Effector CD4-positive, alpha-beta T cell (primary cell): ENCODE results near the gene THG1L.
"Not testable (repeated sequence)": the region's sequence is repeated elsewhere in the genome, so short reads cannot be mapped to it uniquely, and the experiment has no call there.

Experiments
- DNase-seq: peaks from one replicate; pipeline ENCODE4 v3.0.0-alpha.2; 2020
- total RNA-seq: gene quantifications from one replicate; lab custom pipeline; 2026; lab: John Stamatoyannopoulos, UW

The THG1L gene
- total RNA-seq: 13.1 reads per million, percentile 37 among the genes with 10 or more reads in this experiment

DNA sequence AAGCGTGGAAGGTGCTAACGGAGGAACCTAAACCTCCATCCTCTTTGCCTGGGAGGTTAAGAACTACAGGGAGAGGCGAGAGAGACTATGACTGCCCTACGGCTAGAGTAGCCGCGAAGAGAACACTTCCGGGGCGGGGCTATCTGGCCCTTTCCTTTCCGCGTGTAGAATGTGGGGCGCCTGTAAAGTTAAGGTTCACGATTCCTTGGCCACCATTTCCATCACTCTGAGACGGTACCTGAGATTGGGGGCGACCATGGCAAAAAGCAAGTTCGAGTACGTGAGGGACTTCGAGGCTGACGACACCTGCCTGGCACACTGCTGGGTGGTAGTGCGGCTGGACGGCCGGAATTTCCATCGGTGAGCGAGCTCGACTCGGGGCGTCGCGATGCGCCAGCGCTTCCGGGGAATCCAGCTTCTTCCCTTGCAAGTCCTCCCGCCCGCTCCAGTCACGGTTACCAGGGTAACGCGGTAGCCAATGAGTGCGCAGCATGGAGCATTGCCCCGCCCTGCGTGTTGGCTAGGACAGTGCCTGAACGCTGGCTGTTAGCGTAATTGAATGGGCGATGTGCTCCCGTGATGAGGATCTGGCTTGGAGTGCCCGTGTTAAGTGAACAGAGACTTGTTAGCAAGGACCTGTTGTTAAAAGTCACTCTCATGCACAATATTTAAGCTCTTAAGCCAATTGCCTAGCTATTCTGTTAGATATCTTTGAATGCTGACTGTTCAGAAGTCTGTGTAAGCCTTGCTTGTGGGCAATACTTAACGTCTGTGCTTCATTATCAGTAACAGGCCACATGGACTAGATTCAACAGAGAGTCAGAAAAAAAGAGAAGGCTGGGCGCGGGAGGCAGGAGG lies at the start of gene THG1L:
Gene THG1L, plus strand, starts transcription at position 149 of the 858 bp plus-strand sequence. Its CDS starts 21 bp downstream, at position 170.
- peak; percentile 98 for DNase-seq

DNA sequence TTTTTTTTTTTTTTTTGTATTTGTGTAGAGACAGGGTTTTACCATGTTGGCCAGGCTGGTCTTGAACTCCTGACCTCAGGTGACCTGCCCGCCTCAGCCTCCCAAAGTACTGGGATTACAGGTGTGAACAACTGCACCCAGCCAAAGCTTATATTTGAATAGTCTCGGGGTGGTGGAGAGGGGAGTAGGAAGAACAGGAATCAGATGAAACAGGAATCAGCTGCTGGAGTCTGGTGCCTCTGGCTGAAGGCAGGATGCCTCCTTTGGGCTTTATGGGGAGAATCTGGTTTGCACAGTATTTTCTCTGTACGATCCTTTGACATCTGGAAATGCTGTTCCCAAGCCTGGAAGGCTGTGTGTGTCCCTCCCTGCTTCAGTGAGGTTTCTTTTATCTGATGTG lies 49.0 kb upstream of the THG1L start:
- no peak for DNase-seq

DNA sequence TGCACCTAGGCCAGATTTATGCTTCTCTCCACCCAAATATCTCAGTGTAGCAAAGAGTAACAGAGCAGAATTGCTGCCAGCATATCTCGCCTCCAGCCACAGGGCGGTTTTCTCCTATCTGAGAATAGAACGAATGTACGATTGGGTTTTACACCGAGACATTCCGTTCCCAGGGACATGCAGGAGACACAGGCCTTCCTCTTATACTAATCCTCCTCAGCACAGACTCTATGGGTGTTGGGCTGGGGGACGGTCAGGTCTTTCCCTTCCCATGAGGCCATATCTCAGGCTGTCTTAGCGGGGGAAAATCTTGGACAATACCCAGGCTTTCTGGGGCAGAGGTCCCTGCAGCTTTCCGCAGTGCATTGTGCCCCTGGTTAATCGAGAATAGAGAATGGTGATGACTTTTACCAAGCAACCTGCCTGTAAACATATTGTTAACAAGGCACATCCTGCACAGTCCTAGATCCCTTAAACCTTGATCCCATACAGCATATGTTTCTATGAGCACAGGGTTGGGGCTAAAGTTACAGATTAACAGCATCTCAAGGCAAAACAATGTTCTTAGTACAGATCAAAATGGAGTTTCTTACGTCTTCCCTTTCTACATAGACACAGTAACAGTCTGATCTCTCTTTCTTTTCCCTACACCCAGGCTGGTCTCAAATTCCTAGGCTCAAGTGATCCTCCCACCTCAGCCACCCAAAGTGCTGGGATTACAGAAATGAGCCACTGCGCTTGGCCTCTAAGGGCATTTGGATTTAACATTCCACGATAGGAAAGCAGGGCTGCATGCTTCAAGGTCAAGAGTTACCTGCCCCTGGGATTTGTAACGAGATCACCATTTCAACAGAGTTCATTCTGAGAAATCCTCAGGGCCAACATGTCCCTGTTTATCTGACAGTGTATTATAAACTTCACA lies 44.7 kb upstream of the THG1L start:
- DNase-seq: not testable (repeated sequence)

DNA sequence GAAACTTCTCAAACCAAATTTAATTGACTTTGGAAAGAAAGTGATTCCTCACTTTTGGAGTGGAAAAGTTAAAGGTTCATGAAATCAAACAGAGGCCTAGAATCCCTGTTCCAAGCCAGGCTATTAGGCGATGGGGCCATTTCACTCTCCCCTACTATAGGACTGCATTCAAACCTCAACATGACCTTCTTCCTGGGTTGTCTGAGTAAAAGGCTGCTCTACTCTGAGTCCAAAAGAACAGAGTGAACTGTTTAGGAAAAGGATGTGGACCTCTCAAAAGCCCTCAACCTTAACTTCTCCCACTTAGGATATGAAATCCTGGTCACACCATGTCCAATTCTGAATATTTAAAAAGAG lies 44.0 kb upstream of the THG1L start:
- DNase-seq: no peak

DNA sequence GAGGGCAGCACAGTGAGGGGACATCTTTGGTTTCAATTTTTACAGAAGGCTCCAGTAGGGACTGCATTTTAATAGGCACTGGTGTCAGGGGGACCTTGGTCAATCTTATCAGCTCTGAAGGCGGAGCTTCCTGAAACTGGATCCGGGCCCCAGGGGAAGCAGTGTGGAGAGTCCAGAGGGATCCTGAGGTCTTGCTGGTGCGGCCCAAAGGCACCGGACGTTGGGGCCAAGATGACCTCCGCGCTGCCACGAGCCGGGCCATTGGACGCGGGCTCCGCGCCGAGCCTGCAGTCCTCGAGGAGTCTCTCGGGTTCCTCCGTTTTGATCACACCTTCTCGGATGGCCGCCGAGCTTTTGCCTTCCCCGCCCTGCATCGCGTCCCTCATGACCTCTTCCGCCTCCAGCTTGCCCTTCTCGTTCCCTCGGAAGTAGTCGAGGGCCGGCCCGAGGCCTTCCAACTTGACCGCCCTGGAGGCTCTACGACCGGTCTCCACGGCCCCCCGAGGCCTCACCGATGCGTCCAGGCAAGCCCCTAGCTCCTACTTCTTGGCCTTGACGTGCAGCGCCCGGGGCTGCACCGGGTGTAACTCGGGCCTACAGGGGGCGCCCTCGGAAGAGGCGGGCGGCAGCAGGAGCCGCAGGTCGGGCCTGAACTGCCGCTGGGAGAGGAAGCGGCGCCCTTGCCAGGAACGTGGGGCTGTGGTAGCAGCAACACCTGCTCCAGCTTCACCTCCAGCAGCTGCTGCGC lies 41.1 kb upstream of the THG1L start:
- DNase-seq: no peak

DNA sequence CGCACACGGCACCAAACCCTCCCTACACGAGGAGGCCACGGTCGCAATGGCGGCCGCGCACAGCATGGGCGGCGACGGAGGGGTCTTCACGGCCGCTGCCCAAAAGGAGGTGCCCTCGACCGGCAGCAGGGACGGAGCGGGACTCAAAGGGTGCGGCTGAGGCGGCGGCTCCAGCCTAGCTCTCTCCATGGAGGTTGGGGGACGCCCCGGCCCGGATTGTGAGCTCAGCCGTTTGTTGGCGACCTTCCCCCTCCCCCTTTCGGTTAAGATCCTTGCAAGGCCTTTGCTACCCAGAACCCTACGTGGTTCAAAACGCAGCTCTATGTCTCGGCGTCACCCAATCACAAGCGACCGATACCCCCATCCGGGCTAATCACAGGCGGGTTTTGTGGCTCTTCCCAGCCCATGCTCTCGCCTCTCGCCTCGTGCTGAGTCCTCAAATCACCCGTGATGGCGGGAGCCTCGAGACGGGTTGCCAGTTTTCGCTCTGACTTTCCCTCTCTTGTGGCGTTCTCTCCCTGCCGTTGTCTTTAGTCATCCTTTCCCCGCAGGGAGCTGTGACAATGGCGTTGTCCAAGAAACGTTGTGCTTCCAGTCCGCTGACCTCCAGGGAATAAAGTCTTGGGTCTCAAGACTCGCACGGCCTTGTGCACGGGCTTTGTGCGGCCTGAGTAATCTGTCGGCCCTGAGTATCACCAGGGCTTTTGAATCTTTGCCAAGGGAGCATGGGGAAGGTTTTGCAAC lies 40.4 kb upstream of the THG1L start:
- no peak for DNase-seq

DNA sequence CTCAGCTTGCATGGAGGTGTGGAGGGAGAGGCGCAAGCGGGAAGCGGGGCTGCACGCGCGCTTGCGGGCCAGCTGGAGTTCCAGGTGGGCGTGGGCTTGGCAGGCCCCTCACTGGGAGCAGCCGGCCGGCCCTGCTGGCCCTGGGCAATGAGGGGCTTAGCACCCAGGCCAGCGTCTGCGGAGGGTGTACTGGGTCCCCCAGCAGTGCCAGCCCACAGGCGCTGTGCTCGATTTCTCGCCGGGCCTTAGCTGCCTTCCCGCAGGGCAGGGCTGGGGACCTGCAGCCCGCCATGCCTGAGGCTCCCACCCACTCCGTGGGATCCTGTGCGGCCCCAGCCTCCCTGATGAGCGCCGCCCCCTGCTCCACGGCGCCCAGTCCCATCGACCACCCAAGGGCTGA lies 37.4 kb upstream of the THG1L start:
- DNase-seq: not testable (repeated sequence)

DNA sequence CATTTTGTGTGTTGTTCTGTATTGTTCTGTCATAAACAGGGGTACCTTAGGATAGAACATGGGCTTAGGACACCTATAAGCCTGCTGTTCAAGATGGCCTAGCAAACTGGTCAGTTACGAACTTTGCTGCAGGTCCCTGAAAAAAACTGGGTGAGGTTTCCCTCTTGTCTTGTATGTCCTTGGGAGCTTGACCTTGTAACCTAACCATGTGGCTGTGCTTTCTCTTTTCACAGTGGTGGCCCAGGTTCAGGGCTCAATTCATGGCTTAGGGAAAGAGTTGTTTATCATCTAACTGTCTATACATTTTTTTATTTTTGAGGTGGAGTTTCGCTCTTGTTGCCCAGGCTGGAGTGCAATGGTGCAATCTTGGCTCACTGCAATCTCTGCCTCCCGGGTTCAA lies 35.1 kb upstream of the THG1L start:
- DNase-seq: not testable (repeated sequence)

DNA sequence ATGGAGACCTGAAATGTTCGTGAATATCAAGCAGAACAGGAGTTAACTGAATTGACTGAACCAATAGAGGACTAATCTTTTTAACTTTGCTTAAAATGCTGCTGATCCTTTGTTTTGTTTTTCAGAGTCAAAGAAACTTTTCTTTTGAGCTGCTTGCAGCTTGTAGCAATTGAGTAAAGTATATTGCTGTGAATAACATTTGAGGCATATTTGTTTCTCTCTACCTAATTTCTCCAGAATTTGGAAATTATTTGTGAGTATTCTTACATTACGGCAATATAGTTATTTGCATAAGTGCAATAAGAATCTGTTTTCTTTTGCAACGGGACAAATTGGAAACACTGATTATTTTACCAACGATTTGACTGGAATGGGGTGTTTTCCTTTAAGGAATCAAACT lies 32.5 kb upstream of the THG1L start:
- DNase-seq: not testable (repeated sequence)

DNA sequence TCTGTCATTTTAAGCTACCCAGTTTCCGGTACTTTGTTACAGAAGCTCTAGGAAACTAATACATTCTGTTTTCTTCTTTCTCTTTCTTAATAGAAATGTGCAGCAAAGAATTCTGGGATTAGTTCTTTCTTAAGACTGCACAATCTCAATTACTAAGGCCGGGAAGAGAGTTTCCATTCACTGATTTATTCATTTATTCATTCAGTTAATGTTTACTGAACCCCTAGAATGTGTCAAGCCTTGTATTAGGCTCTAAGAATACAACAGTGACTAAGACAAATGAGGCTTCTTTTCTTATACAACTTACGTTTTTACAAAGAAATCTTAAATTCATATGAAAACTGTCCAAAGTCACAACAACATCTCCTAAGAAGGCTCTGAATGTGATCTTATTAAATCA lies 27.5 kb upstream of the THG1L start:
- DNase-seq: no peak

DNA sequence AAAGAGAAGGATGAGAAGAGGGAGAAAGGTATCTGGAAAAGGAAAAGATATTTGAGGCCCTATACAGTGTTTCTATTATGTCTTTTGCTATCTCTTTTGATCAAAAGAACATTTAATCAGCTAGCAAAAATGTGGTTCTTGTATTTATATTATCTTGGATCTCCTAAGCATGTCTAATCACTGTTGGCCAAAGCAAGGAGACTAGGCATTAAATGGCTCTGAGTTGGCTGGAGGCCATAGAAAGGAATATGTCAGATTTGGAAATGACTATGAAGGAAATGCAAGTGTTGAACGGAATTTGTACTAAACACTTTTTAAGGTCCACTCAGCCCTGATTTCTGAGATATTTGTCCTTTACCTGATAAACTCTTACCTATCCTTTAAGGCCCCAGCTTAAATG lies 22.4 kb upstream of the THG1L start:
- no peak for DNase-seq

DNA sequence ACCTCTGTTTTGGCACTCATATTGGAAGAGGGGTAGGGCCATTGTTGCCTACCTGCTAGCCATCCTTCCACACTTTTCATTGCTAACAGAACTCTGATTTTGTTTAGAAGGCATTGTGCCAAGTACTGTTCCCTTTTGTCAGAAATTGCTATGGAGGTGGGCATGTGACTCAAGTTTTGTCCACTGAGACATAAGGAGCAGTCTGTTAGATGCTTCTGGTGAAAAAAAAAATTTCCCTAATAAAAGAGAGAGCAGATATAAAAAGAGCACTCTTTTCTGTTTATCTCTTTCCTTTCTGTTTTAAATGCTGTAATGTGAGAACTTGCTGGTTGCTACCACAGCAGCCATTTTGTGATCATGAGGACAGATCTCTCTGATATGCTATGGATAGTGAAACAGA lies 21.9 kb upstream of the THG1L start:
- DNase-seq: no peak

DNA sequence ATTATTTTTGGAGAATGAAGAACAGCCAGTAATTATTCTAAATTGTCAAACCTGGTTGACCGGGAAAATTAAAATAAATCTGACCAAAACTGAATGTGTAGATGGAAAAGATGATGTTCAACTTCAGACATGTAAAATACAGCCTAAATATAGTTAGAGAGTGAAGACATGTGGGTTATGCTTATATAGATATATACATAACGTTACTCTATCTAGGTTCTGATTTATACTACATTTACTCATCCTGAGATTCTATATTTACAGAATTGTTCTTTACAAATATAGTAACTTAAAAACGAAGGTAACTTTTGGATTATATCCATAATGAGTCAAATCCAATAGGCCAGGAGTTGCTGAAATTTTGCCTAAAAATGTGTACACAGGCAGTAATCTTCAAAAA lies 20.8 kb upstream of the THG1L start:
- no peak for DNase-seq

DNA sequence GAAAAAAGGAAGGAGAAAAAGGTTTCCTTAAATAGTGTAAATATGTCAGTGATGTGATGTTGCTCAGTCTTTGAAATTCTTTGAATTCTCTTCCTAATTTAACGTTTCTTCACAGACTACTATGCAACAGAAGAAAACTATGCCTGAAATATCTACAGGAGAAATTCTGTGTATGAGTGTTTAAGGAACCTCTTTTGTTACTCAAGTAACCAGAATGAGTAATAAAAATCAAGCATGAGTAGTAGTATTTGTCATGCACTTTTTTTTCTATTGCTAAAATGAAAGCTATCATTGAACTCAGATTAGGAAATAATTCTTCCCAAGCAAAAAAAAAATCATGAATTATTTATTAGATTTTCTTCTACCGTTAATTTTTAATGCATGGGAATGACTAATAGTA lies 20.3 kb upstream of the THG1L start:
- no peak for DNase-seq

DNA sequence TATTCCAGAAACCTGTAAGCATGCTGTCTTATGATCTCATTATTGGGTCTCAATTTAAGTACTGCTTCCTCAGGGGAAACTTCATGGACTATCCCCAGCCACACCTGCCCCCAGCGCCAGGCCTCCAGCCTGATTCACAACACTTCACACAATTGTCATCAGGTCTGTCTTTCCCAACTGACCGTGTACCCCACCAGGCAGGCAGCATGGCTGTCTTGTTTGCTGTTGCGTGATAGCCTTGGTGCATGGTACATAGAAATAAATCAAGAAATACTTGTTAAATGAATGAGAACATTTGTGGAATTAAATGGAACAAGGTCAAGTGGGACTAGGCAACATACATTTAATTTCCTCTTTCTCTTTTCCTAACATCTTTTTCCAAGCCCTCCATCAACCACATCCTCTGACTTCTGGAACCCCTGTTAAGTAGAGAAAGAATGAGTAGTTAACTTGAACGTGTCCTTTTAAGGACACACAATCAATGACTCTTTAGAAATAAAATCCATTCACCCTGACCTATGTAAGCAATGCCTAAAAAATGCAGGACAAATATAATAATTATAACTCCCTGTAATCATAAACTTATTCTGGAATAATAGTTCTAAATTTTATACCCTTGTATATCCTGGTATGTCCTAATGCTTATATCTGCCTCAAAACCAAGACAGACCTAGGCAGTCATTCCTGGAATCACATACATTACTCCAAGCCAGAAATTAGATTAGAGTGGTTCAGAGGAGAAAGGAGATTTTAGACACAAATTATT lies 17.2 kb upstream of the THG1L start:
- no peak for DNase-seq

DNA sequence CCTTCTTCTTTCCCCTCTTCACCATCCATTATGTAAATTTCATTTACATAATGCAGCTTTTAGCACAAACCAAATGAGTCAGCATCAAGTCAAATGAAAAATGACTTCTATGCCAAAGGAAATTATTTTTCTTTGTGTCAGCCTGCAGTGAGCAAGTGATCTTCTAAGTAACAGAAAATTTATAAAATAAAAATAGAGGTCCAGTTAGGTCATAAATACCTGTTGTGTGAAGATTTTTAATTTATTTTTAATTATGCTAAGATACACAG lies 16.7 kb upstream of the THG1L start:
- DNase-seq: no peak

DNA sequence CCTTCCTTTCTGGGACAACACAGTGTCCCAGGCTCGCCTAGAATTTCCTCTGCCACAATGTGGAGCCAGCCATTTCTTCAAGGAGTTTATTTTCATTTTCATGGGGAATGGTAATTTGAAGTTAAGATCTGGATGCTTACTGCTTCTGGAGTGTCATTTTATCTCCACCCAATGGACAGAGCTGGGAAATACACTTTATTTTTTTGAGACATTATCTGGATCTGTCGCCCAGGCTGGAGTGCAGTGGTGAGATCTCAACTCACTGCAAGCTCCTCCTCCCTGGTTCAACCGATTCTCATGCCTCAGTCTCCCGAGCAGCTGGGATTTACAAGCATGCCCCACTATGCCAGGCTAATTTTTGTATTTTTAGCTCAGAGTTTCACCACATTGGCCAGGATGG lies 12.7 kb upstream of the THG1L start:
- no peak for DNase-seq

DNA sequence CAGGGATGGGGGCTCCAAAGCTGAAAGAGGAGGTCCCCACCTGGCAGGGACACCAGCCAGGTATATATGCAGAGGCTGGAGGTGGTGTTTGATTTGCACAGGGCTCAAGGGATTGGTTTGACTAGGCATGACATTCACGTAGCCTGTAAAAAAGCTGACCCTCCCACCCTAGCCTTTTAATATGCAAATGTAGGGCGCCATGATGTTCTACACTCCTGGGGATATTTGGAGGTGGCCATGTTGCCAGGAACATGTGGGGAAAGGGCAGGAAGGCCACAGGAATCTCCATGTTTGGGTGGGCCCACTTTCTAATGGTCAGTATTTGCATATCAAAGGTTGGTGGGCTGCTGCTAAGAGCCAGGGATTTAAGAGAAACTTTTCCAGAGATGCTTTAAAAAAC lies 12.0 kb upstream of the THG1L start:
- no peak for DNase-seq

DNA sequence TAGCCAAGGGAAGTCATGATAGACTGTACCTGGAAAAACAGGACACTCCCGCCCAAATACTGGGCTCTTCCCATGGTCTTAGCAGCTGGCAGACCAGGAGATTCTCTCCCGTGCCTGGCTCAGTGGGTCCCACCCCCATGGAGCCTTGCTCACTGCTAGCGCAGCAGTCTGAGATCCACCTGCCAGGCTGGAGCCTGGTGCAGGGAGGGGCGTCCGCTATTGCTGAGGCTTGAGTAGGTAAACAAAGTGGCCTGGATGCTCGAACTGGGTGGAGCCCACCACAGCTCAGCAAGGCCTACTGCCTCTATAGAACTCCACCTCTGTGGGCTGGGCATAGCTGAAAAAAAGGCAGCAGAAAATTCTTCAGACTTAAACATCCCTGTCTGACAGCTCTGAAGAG lies 10.1 kb upstream of the THG1L start:
- DNase-seq: no peak

DNA sequence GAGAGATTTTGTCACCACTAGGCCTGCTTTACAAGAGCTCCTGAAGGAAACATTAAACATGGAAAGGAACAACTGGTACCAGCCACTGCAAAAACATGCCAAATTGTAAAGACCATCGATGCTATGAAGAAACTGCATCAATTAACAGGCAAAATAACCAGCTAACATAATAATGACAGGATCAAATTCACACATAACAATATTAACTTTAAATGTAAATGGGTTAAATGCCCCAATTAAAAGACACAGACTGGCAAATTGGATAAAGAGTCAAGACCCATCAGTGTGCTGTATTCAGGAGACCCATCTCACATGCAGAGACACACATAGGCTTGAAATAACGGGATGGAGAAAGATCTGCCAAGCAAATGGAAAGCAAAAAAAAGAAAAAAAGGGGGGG lies 8.3 kb upstream of the THG1L start:
- not testable (repeated sequence) for DNase-seq

DNA sequence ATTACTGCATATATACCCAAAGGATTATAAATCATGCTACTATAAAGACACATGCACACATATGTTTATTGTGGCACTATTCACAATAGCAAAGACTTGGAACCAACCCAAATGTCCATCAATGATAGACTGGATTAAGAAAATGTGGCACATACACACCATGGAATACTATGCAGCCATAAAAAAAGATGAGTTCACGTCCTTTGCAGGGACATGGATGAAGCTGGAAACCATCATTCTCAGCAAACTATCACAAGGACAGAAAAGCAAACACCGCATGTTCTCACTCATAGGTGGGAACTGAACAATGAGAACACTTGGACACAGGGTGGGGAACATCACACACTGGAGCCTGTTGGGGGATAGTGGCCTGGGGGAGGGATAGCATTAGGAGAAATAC lies 4.6 kb upstream of the THG1L start:
- not testable (repeated sequence) for DNase-seq

DNA sequence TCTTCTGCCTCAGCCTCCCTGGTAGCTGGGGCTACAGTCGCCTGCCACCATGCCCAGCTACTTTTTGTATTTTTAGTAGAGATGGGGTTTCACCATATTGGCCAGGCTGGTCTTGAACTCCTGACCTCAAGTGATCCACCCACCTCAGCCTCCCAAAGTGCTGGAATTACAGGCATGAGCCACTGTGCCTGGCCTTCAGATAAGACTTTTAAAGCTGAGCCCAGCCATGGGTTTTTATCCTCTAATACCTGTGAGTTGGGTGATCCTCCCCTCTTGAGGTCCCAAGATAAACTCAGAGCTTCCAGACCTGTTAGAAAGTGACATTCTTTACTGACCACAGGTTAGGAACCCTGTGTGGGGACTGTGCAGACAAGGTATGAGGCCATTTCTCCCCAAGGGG lies 3.4 kb upstream of the THG1L start:
- DNase-seq: not testable (repeated sequence)
